GM18526 (cell line): ENCODE results near the gene CSTF2.

Experiments used
- POLR2A ChIP-seq: IDR thresholded peaks from 3 replicates; pipeline ENCODE4 v1.6.1; 2011; ENCODE audit not compliant: insufficient read length; ENCODE audit errors: extremely low read depth

Gene CSTF2, protein sequence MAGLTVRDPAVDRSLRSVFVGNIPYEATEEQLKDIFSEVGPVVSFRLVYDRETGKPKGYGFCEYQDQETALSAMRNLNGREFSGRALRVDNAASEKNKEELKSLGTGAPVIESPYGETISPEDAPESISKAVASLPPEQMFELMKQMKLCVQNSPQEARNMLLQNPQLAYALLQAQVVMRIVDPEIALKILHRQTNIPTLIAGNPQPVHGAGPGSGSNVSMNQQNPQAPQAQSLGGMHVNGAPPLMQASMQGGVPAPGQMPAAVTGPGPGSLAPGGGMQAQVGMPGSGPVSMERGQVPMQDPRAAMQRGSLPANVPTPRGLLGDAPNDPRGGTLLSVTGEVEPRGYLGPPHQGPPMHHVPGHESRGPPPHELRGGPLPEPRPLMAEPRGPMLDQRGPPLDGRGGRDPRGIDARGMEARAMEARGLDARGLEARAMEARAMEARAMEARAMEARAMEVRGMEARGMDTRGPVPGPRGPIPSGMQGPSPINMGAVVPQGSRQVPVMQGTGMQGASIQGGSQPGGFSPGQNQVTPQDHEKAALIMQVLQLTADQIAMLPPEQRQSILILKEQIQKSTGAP

DNA sequence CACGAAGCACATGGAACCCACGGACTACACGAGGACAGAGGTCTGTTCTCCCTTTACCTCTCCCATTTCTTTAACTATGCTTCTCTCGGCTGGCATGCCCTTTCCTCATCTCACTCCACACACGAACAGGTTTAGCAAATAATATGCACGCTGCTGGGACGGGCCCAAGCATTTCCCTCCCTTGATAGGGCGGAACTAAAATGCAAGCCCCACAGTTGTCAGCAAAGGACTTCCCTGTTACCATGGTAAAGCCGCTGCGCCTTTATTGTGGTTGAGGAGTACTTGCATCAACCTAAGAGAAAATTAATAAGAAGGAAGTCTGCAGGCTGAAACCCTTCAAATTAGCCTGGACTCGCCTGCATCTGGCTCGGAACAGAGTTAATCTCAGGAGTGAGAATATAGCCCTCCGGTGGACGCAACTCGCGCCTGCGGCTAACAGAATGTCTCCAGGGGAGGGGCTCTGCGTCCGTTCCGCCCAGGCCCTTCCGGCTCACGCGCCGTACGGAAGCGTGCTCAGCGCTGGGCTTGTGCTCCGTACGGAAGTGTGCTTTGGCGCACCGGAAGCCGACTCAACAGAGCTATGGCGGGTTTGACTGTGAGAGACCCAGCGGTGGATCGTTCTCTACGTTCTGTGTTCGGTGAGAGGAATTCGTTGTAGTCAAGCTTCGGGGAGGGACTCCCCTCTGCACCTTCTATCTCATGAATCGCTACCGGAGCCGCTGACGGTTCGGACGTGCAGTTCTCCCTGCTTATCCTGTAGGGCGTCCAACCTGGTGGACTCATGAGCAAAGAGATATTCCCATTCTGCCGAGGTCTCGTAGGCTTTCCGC, at the start of gene CSTF2:
Gene CSTF2 (plus strand): TSS at position 555 of the 830 bp plus-strand sequence. CDS start 26 bp downstream, at position 581.
- no peak for TF ChIP-seq POLR2A

DNA sequence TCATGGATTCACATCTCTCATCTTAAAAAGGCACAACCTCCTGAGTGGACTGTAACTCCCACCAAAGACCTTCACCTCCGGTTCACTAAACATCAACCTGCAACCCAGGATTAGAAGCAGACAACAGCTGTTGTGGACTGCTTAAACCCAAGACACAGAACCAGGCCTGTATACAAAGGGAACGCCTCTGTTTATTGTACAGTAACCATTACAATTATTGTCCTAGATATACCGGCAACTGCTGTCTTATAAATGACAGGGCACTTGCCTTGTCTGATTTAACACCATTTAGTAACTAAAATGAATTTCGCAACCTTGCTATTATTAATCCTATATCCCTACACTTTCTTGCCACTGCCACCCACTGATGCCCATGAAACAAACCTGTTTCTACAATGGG, 22.8 kb upstream of the CSTF2 start:
- no peak for TF ChIP-seq POLR2A

DNA sequence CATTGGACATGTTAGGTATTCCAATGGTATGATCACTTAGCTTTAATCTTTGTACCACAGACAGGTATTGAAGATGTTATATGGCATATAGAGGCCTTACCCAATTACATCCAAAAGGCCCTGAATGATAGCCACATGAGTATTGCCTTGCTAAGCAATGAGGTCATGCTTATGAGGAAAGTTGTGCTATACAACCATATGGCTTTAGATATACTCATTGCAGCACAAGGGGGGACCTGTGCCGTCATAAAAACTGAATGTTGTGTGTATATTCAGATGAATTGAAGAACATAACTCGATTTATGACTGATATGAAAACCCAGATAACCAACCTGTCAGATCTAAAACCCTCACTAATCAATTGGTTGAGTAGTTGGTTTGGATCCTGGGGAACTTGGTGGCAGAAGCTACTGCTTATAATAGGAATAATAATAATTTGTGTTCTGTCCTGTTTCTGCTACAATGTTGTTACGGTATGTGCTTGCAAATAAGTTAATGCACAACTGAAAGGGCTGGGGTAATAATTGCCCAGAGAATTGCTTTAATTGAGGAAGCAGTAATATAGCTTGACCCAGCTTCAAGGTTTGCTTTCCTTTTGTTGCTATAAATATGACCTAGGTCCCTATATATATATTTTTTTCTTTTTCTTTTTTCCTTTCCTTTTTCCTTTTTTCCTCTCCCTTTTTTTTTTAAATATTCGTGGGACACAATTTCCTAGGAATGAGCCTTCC, 21.5 kb upstream of the CSTF2 start:
- TF ChIP-seq POLR2A = no peak

DNA sequence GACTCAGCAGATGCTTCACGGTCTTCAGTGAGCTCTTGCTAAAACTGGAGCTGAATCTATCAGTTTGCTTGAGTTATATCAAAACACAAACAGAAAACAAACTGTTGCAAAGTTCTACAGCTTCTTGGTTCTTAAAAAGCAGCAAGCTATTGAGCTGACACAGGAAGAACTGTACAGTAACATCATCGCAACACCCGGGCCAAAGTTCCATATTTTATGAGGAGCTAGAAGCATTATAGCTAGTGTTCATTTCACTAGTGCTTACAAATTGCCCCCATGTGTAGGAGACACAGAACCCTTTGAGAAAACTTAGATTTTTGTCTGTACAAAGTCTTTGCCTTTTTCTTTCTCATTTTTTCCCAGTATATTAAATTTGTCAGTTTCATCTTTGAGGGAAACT, 17.3 kb upstream of the CSTF2 start:
- no peak for TF ChIP-seq POLR2A

DNA sequence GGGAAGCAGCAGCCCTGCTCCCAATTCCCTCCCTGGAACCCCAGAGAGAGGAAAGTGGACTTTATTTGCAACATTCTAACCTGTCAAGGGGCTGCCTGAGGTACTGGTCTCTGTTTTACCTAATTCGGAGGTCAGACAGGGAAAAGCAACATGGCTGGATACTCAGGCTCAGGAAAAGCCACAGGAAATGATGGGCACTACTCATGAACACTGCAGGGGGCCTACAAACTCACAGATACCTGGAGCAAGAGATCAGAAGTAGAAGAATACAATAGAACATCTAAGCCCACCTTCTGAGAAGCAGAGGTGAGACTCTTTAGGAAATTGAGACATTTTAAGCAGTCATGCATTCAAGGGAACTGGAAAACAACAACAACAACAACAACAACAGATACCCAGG, 15.4 kb upstream of the CSTF2 start:
- TF ChIP-seq POLR2A = no peak

DNA sequence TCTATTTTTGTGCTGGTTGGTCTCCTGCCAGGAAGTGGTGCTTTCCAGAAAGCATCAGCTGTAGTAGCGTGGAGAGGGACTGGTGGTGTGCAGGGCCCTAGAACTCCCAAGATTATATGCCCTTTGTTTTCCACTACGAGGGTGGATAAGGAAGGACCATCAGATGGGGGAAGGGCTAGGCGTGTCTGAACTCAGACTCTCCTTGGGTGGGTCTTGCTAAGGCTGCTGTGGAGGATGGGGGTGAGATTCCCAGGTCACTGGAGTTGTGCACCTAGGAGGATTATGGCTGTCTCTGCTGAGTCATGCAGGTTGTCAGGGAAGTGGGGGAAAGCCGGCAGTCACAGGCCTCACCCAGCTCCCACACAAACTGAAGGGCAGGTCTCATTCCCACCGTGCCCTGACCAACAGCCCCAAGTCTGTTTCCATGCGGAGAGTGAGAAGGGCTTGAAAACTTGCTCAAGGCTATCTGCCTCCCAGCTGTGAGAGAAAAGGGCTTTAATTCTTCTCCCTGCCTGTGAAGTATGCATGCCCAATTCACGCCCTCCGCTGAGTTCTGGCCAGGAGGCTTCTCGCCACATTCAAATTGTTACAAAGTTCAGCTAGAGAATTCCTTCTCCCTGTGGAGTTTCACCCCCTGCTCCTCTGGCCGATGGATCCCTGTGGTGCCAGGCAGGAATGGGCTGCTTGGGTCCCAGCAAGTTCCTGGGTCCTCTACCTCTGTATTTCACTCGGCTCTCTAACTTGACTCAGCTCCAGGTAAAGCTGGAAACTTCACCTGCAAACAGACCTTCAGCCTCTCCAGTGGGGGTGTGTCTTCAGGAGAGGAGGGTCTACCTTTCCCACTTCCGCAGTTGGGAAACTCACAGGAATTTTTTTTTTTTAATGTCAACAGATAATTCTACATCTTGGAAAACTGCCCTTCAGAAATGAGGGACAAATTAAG, 7.7 kb upstream of the CSTF2 start:
- TF ChIP-seq POLR2A = no peak

DNA sequence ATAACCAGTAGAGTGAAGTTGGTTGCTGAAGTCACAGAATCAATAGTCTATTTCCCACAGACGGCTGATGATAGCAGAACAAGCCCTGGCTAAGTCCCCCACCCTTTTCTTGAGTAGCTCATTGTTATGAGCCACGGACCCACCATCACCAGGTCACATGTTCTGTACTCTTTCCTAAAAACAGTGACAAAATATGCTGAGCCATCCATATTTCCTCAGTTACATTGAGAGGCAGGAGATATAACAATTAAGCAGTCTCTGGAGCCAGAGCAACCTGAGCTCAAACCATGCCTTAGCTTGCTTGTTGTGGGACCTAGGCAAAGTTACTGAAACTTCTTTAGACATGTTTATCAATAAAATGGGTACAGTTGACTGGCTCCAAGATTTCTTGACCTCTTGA, 2.9 kb upstream of the CSTF2 start:
- no peak for TF ChIP-seq POLR2A

DNA sequence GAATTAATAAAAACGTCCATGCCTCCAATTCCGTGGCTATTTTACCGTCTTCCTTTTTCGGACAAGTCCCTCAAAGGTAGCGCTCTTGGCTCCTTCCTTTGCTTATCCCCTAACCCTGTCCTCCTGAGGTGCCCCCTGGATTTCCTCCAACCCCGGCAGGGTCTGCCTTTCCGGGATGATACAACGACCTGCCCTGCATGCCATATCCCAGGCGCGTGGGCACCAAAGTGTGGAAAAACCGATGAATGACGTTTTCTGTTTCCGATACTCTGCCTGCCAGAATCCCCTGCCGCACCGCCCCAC, 706 bp upstream of the CSTF2 start:
- TF ChIP-seq POLR2A = no peak

DNA sequence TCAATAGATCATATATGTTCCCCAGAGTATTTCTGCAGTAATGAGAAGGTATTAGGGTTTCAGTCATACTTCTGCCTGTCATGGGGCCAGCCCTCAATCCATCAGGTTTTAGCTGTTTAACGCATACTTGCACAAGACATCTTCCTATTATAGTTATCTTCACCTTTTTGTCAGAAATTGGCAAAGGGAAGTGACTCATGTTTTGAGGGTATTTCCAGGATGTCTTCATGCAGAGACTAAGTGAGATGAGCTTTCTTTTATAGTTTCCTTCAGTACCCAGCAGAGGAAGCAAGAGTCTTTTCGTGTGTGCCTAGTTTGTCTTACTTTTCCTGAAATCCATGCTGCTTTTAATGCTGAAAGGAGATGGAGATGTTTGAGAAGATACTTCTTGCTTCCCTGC, 9.5 kb downstream of the CSTF2 start:
- no peak for TF ChIP-seq POLR2A

DNA sequence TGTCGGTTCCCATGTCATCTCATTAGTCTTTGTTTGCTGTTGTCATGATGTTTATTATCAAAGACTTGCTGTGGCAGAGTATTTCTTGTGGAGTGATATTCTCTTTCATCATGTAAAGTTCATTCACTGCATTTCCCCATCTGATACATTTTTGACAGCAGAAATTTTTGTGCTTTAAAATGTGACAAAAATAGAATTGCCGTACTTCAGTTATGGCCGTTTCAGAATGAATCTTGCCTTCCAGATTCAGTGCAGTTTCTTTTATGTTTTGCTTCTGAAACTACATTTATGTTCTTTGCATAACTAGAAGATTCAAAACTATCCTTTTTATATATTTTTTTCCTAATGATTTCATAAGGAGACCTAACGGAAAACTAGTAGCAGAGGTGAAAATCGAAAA, 10.0 kb downstream of the CSTF2 start:
- TF ChIP-seq POLR2A = no peak

DNA sequence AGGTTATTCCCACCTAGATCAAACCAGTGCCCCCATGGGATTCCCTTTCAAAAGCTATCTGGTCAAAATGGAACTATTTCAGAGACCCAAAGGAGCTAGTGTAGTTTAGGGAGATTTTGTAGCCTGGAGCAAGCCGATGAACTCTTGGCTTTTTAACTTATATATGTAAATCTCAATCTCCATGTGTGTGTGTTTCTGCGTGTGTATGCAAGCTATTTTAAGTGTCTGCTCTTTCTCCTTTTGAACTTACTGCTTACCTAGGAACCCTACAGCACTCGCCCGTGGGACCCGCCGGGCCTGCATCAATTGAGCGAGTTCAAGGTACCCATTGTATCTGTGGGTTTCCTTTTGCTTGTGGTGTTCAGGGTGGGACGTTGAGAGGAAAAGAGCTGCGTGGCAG, 10.4 kb downstream of the CSTF2 start:
- TF ChIP-seq POLR2A = no peak

DNA sequence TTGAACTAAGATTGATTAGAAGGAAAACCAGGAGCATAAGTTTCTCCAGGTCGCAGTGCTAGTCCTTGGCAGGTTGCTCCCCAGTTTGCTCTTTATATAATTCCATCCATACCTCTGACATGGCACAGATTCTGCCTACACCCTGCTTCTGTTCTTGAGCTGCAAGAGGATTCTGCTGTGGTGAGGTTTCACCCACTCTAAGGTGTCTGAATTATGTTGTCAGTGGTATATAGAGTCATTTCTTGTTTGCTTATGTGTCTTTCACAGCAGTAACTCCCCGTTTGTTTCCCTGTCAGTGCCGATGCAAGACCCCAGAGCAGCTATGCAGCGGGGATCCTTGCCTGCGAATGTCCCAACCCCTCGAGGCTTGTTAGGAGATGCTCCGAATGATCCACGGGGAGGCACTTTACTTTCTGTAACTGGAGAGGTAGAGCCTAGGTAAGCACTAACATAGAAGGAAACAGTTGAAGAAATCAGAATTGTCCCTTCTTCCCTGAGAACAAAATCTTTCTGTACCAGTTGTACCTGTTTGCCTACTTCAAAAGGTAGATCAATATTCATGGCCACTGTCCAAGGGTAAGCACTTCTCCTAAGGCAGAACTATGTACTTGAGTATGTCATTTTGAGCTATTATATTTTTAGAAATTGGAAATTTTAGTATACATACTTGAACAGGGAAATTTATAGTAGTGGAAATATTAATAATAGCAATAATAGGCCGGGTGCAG, 11.2 kb downstream of the CSTF2 start:
- TF ChIP-seq POLR2A = no peak

DNA sequence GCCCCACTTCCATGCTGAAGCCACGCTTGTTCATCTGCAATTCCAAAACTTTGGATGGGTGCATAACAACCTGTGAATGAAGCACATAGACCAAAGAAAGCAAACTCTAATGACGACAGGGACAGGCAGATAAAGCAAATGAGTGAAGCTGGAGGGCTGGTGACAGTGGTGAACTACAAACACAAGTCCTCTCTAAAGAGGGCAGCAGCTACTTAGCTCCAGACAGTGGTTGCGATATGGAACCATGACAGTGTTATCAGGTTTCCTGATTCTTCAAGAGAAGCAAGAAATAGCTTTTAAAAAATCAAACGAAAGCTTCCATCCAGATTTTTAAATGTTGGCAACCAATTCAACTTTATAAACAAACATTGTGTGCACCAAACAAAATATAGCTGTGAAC, 30.1 kb downstream of the CSTF2 start:
- TF ChIP-seq POLR2A = no peak

DNA sequence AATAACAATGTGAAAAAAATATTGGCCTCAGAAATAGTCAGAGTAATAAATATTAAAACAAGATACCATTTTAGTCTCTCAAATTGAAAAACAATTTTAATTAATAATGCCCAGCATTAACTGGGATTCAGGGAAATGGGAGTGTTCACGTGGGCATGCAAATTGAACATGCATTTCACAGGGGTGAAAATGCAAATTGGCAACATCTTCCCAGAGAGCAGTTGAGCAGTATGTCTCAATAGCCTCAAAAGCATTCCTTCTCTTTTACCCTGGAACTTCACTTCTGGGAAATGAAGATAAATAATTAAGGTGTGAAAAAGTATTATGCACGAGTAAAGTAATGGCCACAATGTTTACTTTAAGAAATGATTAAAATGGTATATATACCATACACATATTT, 32.6 kb downstream of the CSTF2 start:
- no peak for TF ChIP-seq POLR2A

DNA sequence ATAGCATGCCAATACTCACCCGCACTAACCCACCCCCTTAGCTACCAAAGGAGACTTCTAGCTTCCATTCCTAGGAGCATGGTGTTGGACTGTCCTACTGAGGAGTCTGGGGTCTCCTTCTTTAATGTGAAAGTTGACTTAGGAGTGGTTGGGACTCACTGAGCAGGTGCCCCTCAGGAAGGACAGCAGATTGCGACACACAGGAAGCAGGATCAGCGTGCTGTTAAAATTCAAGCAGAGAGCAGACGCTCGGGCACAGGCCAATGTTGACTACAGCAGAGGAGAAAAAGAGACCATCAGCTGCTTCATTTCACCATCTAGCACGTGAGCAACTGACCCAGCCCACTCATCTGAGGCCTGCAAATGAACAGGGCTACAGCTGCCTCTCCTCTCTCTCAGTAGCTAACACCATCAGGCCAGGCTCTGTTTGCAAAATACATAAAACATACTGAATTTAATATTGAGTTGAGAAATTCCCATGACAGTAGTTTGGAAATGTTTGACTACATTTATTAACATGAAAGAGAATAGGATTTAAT, 43.2 kb downstream of the CSTF2 start:
- no peak for TF ChIP-seq POLR2A
